Measurements from ENCODE around the gene MAPK14. TPM values are rescaled to one million over a fixed set of nuclear protein-coding genes. Genes with fewer than 3 reads are reported as not detected.

MAPK14 gene
- total RNA-seq, 1 donor from 2014 or later: 27.3 TPM

DNA sequence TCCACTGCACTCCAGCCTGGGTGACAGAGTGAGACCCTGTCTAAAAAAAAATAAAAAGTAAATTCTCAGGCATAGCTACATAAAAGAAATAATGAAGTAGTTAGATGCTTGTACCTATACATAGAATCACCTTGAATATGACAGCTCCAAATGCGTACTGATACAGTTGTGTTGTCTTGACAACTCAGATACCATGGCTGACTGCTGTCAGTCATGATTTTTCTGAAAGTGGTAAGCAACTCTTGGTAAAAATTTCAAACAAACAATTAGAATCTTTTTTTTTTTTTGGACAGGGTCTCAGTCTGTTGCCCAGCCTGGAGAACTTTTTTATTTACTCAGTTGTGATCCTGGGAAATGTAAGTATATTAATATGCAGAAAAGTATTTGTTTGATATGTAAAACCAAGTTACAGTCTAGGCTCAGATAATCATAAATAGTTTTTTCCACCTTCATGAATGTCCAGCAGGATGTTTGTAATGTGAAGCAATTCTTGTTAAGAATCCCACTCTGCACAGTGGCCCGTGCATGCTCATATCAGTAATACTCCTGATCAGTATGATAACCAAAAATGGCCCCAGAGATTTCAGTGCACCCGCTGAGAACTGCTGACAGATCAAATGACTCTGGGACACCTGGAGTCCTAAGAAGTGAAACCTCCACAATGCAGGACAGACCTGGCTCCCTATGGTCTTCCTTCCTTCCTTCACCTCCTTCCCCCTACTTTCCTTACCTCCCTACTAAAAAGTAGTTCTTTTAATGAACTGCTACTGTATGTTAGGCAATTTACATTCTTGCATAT is 88.7 kb downstream of the MAPK14 start:
- no peak for DNase-seq (ENCODE audit: low read depth)
- H3K4me3 ChIP-seq (ENCODE audit: low read depth, low read length): no peak overlapping the region
- TF ChIP-seq CTCF (conservative IDR thresholded peaks at IDR 0.05; ENCODE audit: low read depth, low read length): no peak

DNA sequence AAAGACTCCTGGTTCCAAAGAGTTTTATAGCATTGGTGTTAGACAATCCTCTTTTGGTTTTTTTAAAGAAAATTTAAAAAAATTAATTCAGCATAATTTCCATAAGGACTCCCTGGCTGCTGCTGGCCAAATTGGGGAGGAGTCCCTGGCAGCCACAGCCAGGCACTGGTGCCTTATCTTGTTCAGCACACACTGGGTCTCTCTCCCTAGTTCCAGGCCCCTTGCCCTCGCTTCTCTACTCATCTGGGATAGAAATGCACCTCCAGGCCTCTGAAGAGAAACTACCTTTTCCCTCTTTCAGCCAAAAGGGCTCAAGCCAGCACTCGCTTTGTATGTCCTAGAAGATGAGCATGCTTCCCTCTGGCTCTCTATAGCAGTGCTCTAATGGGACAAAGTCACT is 89.3 kb downstream of the MAPK14 start:
- no peak for DNase-seq (ENCODE audit: low read depth)
- no peak overlapping the region for H3K4me3 ChIP-seq (ENCODE audit: low read depth, low read length)
- TF ChIP-seq CTCF (conservative IDR thresholded peaks at IDR 0.05; ENCODE audit: low read depth, low read length): no peak

- TF ChIP-seq CTCF (conservative IDR thresholded peaks at IDR 0.05; ENCODE audit: low read depth, low read length): no peak
- no peak overlapping the region for H3K4me3 ChIP-seq (ENCODE audit: low read depth, low read length)
- no peak for DNase-seq (ENCODE audit: low read depth)
Observed at GRCh38 chr6:36117658-36118549, 90.3 kb downstream of the MAPK14 start.

- no peak overlapping the region for H3K4me3 ChIP-seq (ENCODE audit: low read depth, low read length)
- peak; percentile 56 for DNase-seq (ENCODE audit: low read depth)
- no peak for TF ChIP-seq CTCF (conservative IDR thresholded peaks at IDR 0.05; ENCODE audit: low read depth, low read length)
Observed at GRCh38 chr6:36118550-36119107, 91.0 kb downstream of the MAPK14 start.

GRCh38 chr6:36119209-36119608 is 91.6 kb downstream of the MAPK14 start:
- no peak overlapping the region for H3K4me3 ChIP-seq (ENCODE audit: low read depth, low read length)
- no peak for TF ChIP-seq CTCF (conservative IDR thresholded peaks at IDR 0.05; ENCODE audit: low read depth, low read length)
- DNase-seq (ENCODE audit: low read depth): no peak

DNA sequence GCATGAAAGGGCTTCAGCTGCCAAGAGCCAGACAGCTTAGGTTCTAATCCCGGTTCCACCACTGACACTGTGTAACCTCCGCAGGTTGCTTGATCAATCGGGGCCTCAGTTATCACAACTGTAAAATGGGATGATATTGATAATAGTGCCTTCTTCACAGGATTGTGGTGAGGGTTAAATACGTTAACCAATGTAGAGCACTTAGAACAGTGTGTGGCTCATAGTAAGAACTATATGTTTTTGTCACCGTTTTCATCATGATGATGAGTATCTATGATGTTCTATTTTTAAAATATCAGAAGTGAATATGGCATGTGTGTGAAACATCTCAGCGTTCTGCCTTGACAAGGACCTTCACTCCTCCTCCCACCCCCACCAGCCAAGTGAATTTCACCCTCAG is 92.4 kb downstream of the MAPK14 start:
- no peak overlapping the region for H3K4me3 ChIP-seq (ENCODE audit: low read depth, low read length)
- TF ChIP-seq CTCF (conservative IDR thresholded peaks at IDR 0.05; ENCODE audit: low read depth, low read length): no peak
- DNase-seq (ENCODE audit: low read depth): no peak
